A549 (cell line): ENCODE results near the gene RAB3IP. TPM values are rescaled to one million over a fixed set of nuclear protein-coding genes. Genes with fewer than 3 reads are reported as not detected.
"Not testable (repeated sequence)": the region's sequence is repeated elsewhere in the genome, so short reads cannot be mapped to it uniquely, and the experiment has no call there.

Experiments
- ATAC-seq, 2 experiments: fragments of 200-7000 bp in 1 of 2; fragments of >200 bp in 1 of 2; cut with Nextera tagmentation in 1 of 2; cut with Tn5 transposase in 1 of 2; 3 replicates each; pipeline versions ENCODE4 v1.8.0 to v1.9.1; 2018 to 2020; ENCODE audit warnings: mild to moderate bottlenecking in 1 of 2, moderate library complexity in 1 of 2
- CTCF ChIA-PET: fragments of 300-600 bp; sonication (Branson Sonifier 250); formaldehyde crosslinking; extraction: SDS; loops from one replicate; lab custom pipeline; 2021; ENCODE audit warnings: antibody characterized with exemption, inconsistent platforms; lab: Yijun Ruan, JAX
- POLR2A ChIA-PET: fragments of 350-600 bp; formaldehyde crosslinking; extraction: SDS; loops from one replicate; lab custom pipeline; 2021; ENCODE audit warnings: antibody characterized with exemption, inconsistent platforms; lab: Yijun Ruan, JAX
- DNase-seq, 2 experiments: peaks; one replicate each; pipeline versions ENCODE4 v3.0.0 to v3.0.0-alpha.2; 2011 to 2016; ENCODE audit warnings: low read depth in 1 of 2, low spot score in 1 of 2
- FAIRE-seq: peaks from 2 replicates; lab custom pipeline; 2011; peaks lifted over from hg19 to GRCh38; lab: Jason Lieb, UNC
- H3K27ac ChIP-seq, 2 experiments: fragments of >200 bp; sonication (Bioruptor Twin); formaldehyde crosslinking; 3 replicates each; pipeline ENCODE4 v1.5.1; 2016 to 2017
- H3K4me1 ChIP-seq: fragments of >200 bp; sonication (Bioruptor Twin); formaldehyde crosslinking; 3 replicates; pipeline ENCODE4 v1.6.1; 2016
- H3K4me2 ChIP-seq: fragments of >200 bp; sonication (Bioruptor Twin); formaldehyde crosslinking; 3 replicates; pipeline ENCODE4 v1.6.1; 2016
- H3K4me3 ChIP-seq: fragments of >200 bp; sonication (Bioruptor Twin); formaldehyde crosslinking; 3 replicates; pipeline ENCODE4 v1.5.1; 2016
- H3K9me3 ChIP-seq: fragments of >200 bp; sonication (Bioruptor Twin); formaldehyde crosslinking; 3 replicates; pipeline ENCODE4 v1.6.1; 2016
- ATOH8 ChIP-seq: fragments of 250-450 bp; sonication (Bioruptor Pico); IDR thresholded peaks from 2 replicates; pipeline ENCODE4 v1.5.0; 2020; ENCODE audit warnings: low read depth, mild to moderate bottlenecking, moderate library complexity
- BHLHE40 ChIP-seq: IDR thresholded peaks from 2 replicates; pipeline ENCODE4 v1.6.1; 2012; ENCODE audit warnings: low read depth, low read length, inconsistent platforms
- CHD4 ChIP-seq: fragments of 200-600 bp; sonication (generic); IDR thresholded peaks from 2 replicates; pipeline ENCODE4 v1.6.1; 2016; ENCODE audit warnings: antibody characterized with exemption, mild to moderate bottlenecking, borderline replicate concordance
- E2F6 ChIP-seq: IDR thresholded peaks from 2 replicates; pipeline ENCODE4 v1.6.1; 2012; ENCODE audit warnings: low read depth, borderline replicate concordance
- EHF ChIP-seq: fragments of 250-450 bp; sonication (Bioruptor Pico); IDR thresholded peaks from 2 replicates; pipeline ENCODE4 v1.5.0; 2020; ENCODE audit warnings: mild to moderate bottlenecking
- FOSB ChIP-seq: fragments of 250-450 bp; sonication (Bioruptor Pico); IDR thresholded peaks from 2 replicates; pipeline ENCODE4 v1.5.0; 2020; ENCODE audit warnings: mild to moderate bottlenecking, moderate library complexity
- FOXS1 ChIP-seq: fragments of 250-450 bp; sonication (Bioruptor Pico); IDR thresholded peaks from 2 replicates; pipeline ENCODE4 v1.5.0; 2020; ENCODE audit warnings: mild to moderate bottlenecking, moderate library complexity
- HDAC2 ChIP-seq: fragments of 200-600 bp; sonication (generic); IDR thresholded peaks from 2 replicates; pipeline ENCODE4 v1.6.1; 2016
- HOXB5 ChIP-seq: fragments of 250-450 bp; sonication (Bioruptor Pico); IDR thresholded peaks from 2 replicates; pipeline ENCODE4 v1.5.0; 2020; ENCODE audit warnings: mild to moderate bottlenecking, moderate library complexity
- JUNB ChIP-seq: fragments of >200 bp; sonication (Bioruptor Twin); formaldehyde crosslinking; IDR thresholded peaks from 2 replicates; pipeline ENCODE4 v1.6.1; 2016
- KDM1A ChIP-seq: fragments of 200-600 bp; sonication (generic); IDR thresholded peaks from 2 replicates; pipeline ENCODE4 v1.6.1; 2016; ENCODE audit warnings: low read depth, mild to moderate bottlenecking
- KDM5A ChIP-seq: fragments of 200-600 bp; sonication (generic); IDR thresholded peaks from 2 replicates; pipeline ENCODE4 v1.6.1; 2016; ENCODE audit warnings: antibody characterized with exemption, mild to moderate bottlenecking
- MAFK ChIP-seq: fragments of 450-650 bp; IDR thresholded peaks from 2 replicates; pipeline ENCODE4 v1.6.1; 2014; ENCODE audit not compliant: partially characterized antibody
- NPAS2 ChIP-seq: fragments of 250-450 bp; sonication (Bioruptor Pico); IDR thresholded peaks from 2 replicates; pipeline ENCODE4 v1.8.0; 2022; ENCODE audit warnings: mild to moderate bottlenecking, moderate library complexity, borderline replicate concordance
- PHF8 ChIP-seq: fragments of 200-600 bp; sonication (generic); IDR thresholded peaks from 2 replicates; pipeline ENCODE4 v1.6.1; 2016; ENCODE audit warnings: low read depth, mild to moderate bottlenecking, antibody characterized with exemption, moderate library complexity, borderline replicate concordance
- POLR2AphosphoS2 ChIP-seq: conservative IDR thresholded peaks from 2 replicates; pipeline ENCODE4 v1.6.1; 2012; ENCODE audit warnings: low read length, improper control_type of control experiment, inconsistent platforms
- RCOR1 ChIP-seq: fragments of 150-350 bp; IDR thresholded peaks from 2 replicates; pipeline ENCODE4 v1.6.1; 2014; ENCODE audit warnings: antibody characterized with exemption, low read length, low read depth
- RFX5 ChIP-seq: fragments of 450-650 bp; IDR thresholded peaks from 2 replicates; pipeline ENCODE4 v1.7.1; 2014; ENCODE audit warnings: antibody characterized with exemption, mild to moderate bottlenecking, moderate library complexity
- RNF2 ChIP-seq: fragments of 200-600 bp; sonication (generic); IDR thresholded peaks from 2 replicates; pipeline ENCODE4 v1.6.1; 2016; ENCODE audit warnings: low read depth, mild to moderate bottlenecking, antibody characterized with exemption, moderate library complexity, borderline replicate concordance
- SMC3 ChIP-seq: fragments of >200 bp; sonication (Bioruptor Twin); formaldehyde crosslinking; IDR thresholded peaks from 3 replicates; pipeline ENCODE4 v1.6.1; 2018; ENCODE audit warnings: inconsistent platforms
- TFCP2L1 ChIP-seq: fragments of 250-450 bp; sonication (Bioruptor Pico); IDR thresholded peaks from 2 replicates; pipeline ENCODE4 v1.5.0; 2021; ENCODE audit warnings: mild to moderate bottlenecking
- TP53 ChIP-seq: fragments of 250-450 bp; sonication (Bioruptor Pico); IDR thresholded peaks from 2 replicates; pipeline ENCODE4 v1.5.0; 2021; ENCODE audit warnings: mild to moderate bottlenecking, moderate library complexity
- ZC3H11A ChIP-seq: fragments of 450-650 bp; IDR thresholded peaks from 2 replicates; pipeline ENCODE4 v1.6.1; 2014; ENCODE audit warnings: antibody characterized with exemption, mild to moderate bottlenecking
- ZFP36 ChIP-seq: fragments of 450-650 bp; IDR thresholded peaks from 2 replicates; pipeline ENCODE4 v1.6.1; 2014; ENCODE audit warnings: borderline replicate concordance; ENCODE audit not compliant: partially characterized antibody
- ZSCAN20 ChIP-seq: fragments of 250-450 bp; sonication (Bioruptor Pico); IDR thresholded peaks from 2 replicates; pipeline ENCODE4 v1.8.0; 2022; ENCODE audit warnings: mild to moderate bottlenecking, moderate library complexity
- WGBS: methylation state at CpG from one replicate; pipeline ENCODE4 v1.1.6; 2017; ENCODE audit errors: missing lambda C conversion rate; 5-methylcytosine and 5-hydroxymethylcytosine counted together
- polyA plus RNA-seq, 4 experiments: library from polyadenylated mRNA; depleted of rRNA in 3 of 4; stranded (reverse); fragments of >200 nt; fragmentation: RNase III in 1 of 4; extraction: RNeasy Plus Mini Kit Qiagen cat#74134 plus additional on column Dnase treatment in 1 of 4; gene quantifications; 2 replicates in 3 of 4; 3 replicates in 1 of 4; pipeline ENCODE4 v1.2.3, GENCODE V29; 2011 to 2017

Gene RAB3IP
- polyA plus RNA-seq, 2 of the 4 experiments (the other 2 are of a cell fraction), result 12.1 to 46.4 TPM

GRCh38 chr12:69783365-69783764, 44.7 kb downstream of the RAB3IP start:
- CTCF ChIA-PET, result interaction anchor here (0.7 to 1.1 kb wide), 3 partner anchors 104 to 131 kb away, joined by 3 read pairs; no protein-coding TSS in a partner anchor

GRCh38 chr12:69789351-69789750, 50.7 kb downstream of the RAB3IP start:
- Histone ChIP-seq H3K9me3 (peaks cover 28% of the 10 kb centered on the region), H3K27ac (no peak overlapping the region), H3K4me1 (no peaks in the 10 kb centered on the region), H3K4me2 (no peak overlapping the region), H3K4me3 (no peak overlapping the region)
- DNase-seq (no peak), ATAC-seq (no peak)
- CTCF ChIA-PET, result interaction anchor here (1.8 kb wide), 1 partner anchor 9 kb away, joined by 4 read pairs; no protein-coding TSS in a partner anchor
- POLR2A ChIA-PET, result no interaction called here
- TF ChIP-seq BHLHE40, result no peak
- TF ChIP-seq, all 56 proteins: peak for 0
- FAIRE-seq, result no peak

More at GRCh38 chr12:69783365-69783764, 44.7 kb downstream of the RAB3IP start:
- no peaks in the 10 kb centered on the region for H3K9me3 ChIP-seq
- FAIRE-seq (no peak), ATAC-seq (no peak), DNase-seq (no peak)
- POLR2A ChIA-PET, result no interaction called here
- 82% methylated on average over 6 of the region's 6 CpGs for WGBS
- H3K4me3 ChIP-seq, result no peak overlapping the region
- no peak overlapping the region for H3K4me2 ChIP-seq
- TF ChIP-seq BHLHE40 (no peak), KDM5A (no peak), PHF8 (no peak), RNF2 (no peak), POLR2AphosphoS2 (no peak), RFX5 (no peak), SMC3 (no peak), KDM1A (no peak), RCOR1 (no peak), MAFK (no peak), NPAS2 (CRISPR knock-in tag) (no peak), EHF (CRISPR knock-in tag) (no peak), ZC3H11A (no peak)
- TF ChIP-seq, all 56 proteins: peak for 0
- no peaks in the 10 kb centered on the region for H3K4me1 ChIP-seq
- H3K27ac ChIP-seq, result no peak overlapping the region

- peaks cover 28% of the 10 kb centered on the region for H3K9me3 ChIP-seq
- DNase-seq (no peak), FAIRE-seq (no peak), ATAC-seq (no peak)
- ChIA-PET CTCF (no interaction called here), POLR2A (no interaction called here)
- H3K4me3 ChIP-seq, result no peak overlapping the region
- no peak overlapping the region for H3K27ac ChIP-seq
- WGBS, result 88% methylated on average over 2 of the region's 2 CpGs
- TF ChIP-seq TP53 (CRISPR knock-in tag), result no peak
- TF ChIP-seq HDAC2, result no peak
- TF ChIP-seq RCOR1, result no peak
- no peak for TF ChIP-seq FOXS1 (CRISPR knock-in tag)
- TF ChIP-seq TFCP2L1 (CRISPR knock-in tag), result no peak
- TF ChIP-seq EHF (CRISPR knock-in tag), result no peak
- no peak for TF ChIP-seq FOSB (CRISPR knock-in tag)
- TF ChIP-seq HOXB5 (CRISPR knock-in tag), result no peak
- no peak for TF ChIP-seq ZSCAN20 (CRISPR knock-in tag)
- no peak for TF ChIP-seq ZFP36
- no peak for TF ChIP-seq PHF8
- no peak for TF ChIP-seq CHD4
- no peak for TF ChIP-seq KDM5A
- no peak for TF ChIP-seq ATOH8 (CRISPR knock-in tag)
- no peak for TF ChIP-seq JUNB
- TF ChIP-seq E2F6, result no peak
- TF ChIP-seq SMC3, result no peak
- H3K4me1 ChIP-seq, result no peaks in the 10 kb centered on the region
- H3K4me2 ChIP-seq, result no peak overlapping the region
Observed at GRCh38 chr12:69792533-69792932, 53.9 kb downstream of the RAB3IP start.

GRCh38 chr12:69807101-69807897, 68.6 kb downstream of the RAB3IP start:
- H3K27ac ChIP-seq, H3K4me3 ChIP-seq, FAIRE-seq, H3K9me3 ChIP-seq, POLR2A ChIA-PET, DNase-seq, ATAC-seq, H3K4me2 ChIP-seq, H3K4me1 ChIP-seq, CTCF ChIA-PET: not testable (repeated sequence)
- 92% methylated on average over 52 of the region's 62 CpGs for WGBS
